Kidney (tissue), 14 donors: ENCODE measurements around the gene AKIRIN2. TPM values are rescaled to one million over a fixed set of nuclear protein-coding genes. Genes with fewer than 3 reads are reported as not detected.

Source experiments
- DNase-seq, 5 donors: peaks; one replicate each; pipeline ENCODE4 v3.0.0-alpha.2; 2013 to 2020
- FAIRE-seq: peaks from 2 replicates; lab custom pipeline; 2012; peaks lifted over from hg19 to GRCh38; lab: Jason Lieb, UNC
- H3K27ac ChIP-seq, 2 donors: one replicate each; pipeline ENCODE4 v1.7.0; 2013; ENCODE audit warnings: low read depth in 2 of 2, low read length in 2 of 2, inconsistent platforms in 1 of 2
- H3K27me3 ChIP-seq: one replicate; pipeline ENCODE4 v1.7.1; 2013; ENCODE audit warnings: low read length, inconsistent platforms; ENCODE audit not compliant: control insufficient read depth, insufficient read depth
- H3K36me3 ChIP-seq, 3 donors: one replicate each; pipeline versions ENCODE4 v1.7.0 to v1.7.1; 2013; ENCODE audit warnings: low read length in 3 of 3, control low read depth in 1 of 3, inconsistent platforms in 1 of 3; ENCODE audit not compliant: insufficient read depth in 3 of 3, control insufficient read depth in 2 of 3
- H3K4me1 ChIP-seq, 3 donors: one replicate each; pipeline versions ENCODE4 v1.7.0 to v1.7.1; 2013; ENCODE audit warnings: low read length in 3 of 3, inconsistent platforms in 1 of 3, low read depth in 1 of 3; ENCODE audit not compliant: control insufficient read depth in 2 of 3, insufficient read depth in 2 of 3
- H3K4me3 ChIP-seq, 3 donors: one replicate each; pipeline versions ENCODE4 v1.7.0 to v1.8.1; 2013; ENCODE audit warnings: low read length in 3 of 3, control low read depth in 1 of 3, inconsistent platforms in 1 of 3
- H3K9ac ChIP-seq, 3 donors: one replicate each; pipeline versions ENCODE4 v1.7.0 to v1.7.1; 2013; ENCODE audit warnings: low read length in 3 of 3, control low read depth in 1 of 3, inconsistent platforms in 1 of 3
- H3K9me3 ChIP-seq, 3 donors: one replicate each; pipeline versions ENCODE4 v1.7.0 to v1.7.1; 2013; ENCODE audit warnings: low read length in 3 of 3, control low read depth in 1 of 3, inconsistent platforms in 1 of 3; ENCODE audit not compliant: control insufficient read depth in 2 of 3, insufficient read depth in 1 of 3
- CTCF ChIP-seq: IDR thresholded peaks from 3 replicates; pipeline ENCODE4 v1.5.1; 2012; ENCODE audit warnings: mild to moderate bottlenecking, moderate library complexity, borderline replicate concordance; ENCODE audit not compliant: insufficient read depth; ENCODE audit errors: extremely low read depth
- intact Hi-C: fragments of 100-400 bp; cut with DNase I; formaldehyde crosslinking; loops from one replicate; pipeline ENCODE4 v1.11.1; 2022
- polyA plus RNA-seq: library from polyadenylated mRNA; stranded (reverse); fragments of 350-450 nt; fragmentation: Illumina TruSeq; extraction: RNeasy Lipid Tissue Mini Kit (QIAGEN cat#74804); gene quantifications from one replicate; pipeline ENCODE4 v1.2.3, GENCODE V29; 2014; ENCODE audit warnings: low read depth, low replicate concordance; ENCODE audit not compliant: insufficient read depth
- total RNA-seq: library from RNA; stranded (reverse); fragmentation: NEBNext Ultra II Directional; extraction: Animal tissue kit (Norgen Biotek cat#: 25700); gene quantifications from one replicate; pipeline ENCODE4 v1.2.1, GENCODE V29; 2021
- donor health status: control.
- donor health status: control.
- donor health status: control.
- donor health status: control.
- donor health status: control.
- donor health status: DM: yes; HTN: yes; CAD: no.
- donor health status: Normal renal cell carcinoma (clear cell type).

The AKIRIN2 gene
- total and polyA plus RNA-seq, 2 donors from 2014 or later = 26.0 to 43.4 TPM

- no peak overlapping the region for H3K9ac ChIP-seq
- no peak overlapping the region for H3K27ac ChIP-seq
- no peaks in the 10 kb centered on the region for H3K36me3 ChIP-seq
- no peak for DNase-seq
- no peak for FAIRE-seq
- no peak for TF ChIP-seq CTCF
- intact Hi-C loops = no loop called here
- peaks cover 0 to 11% (median 11%) of the 10 kb centered on the region in 3 donors for H3K4me1 ChIP-seq
- no peaks in the 10 kb centered on the region for H3K27me3 ChIP-seq
- no peak overlapping the region for H3K4me3 ChIP-seq
- no peaks in the 10 kb centered on the region for H3K9me3 ChIP-seq
Observed at GRCh38 chr6:87668013-87668412, 34.0 kb downstream of the AKIRIN2 start.

GRCh38 chr6:87667032-87667431 is 35.0 kb downstream of the AKIRIN2 start:
- Histone ChIP-seq H3K4me1 (peaks cover 0 to 11% (median 11%) of the 10 kb centered on the region in 3 donors), H3K27me3 (no peaks in the 10 kb centered on the region), H3K27ac (no peak overlapping the region), H3K4me3 (no peak overlapping the region), H3K9ac (no peak overlapping the region), H3K36me3 (no peaks in the 10 kb centered on the region), H3K9me3 (no peaks in the 10 kb centered on the region)
- DNase-seq (peak in 1 of 5 donors; percentile 28), FAIRE-seq (no peak)
- intact Hi-C loops = no loop called here
- TF ChIP-seq CTCF = no peak

GRCh38 chr6:87664921-87665485 is 37.0 kb downstream of the AKIRIN2 start:
- FAIRE-seq (peak; percentile 70), DNase-seq (peak in 2 of 5 donors; percentile 36 to 64)
- Histone ChIP-seq H3K27ac (no peak overlapping the region), H3K9ac (no peak overlapping the region), H3K9me3 (no peaks in the 10 kb centered on the region), H3K36me3 (no peaks in the 10 kb centered on the region), H3K4me1 (peaks cover 0 to 2% (median 0%) of the 10 kb centered on the region in 3 donors), H3K27me3 (no peaks in the 10 kb centered on the region), H3K4me3 (no peak overlapping the region)
- TF ChIP-seq CTCF = no peak
- intact Hi-C loops = no loop called here

GRCh38 chr6:87663434-87663833 is 38.6 kb downstream of the AKIRIN2 start:
- intact Hi-C loops = no loop called here
- Histone ChIP-seq H3K9ac (no peak overlapping the region), H3K27me3 (no peaks in the 10 kb centered on the region), H3K4me3 (no peak overlapping the region), H3K36me3 (no peaks in the 10 kb centered on the region), H3K4me1 (peaks cover 0 to 2% (median 0%) of the 10 kb centered on the region in 3 donors), H3K9me3 (no peaks in the 10 kb centered on the region), H3K27ac (no peak overlapping the region)
- no peak for TF ChIP-seq CTCF
- no peak for FAIRE-seq
- DNase-seq = no peak
